ENCODE results near the gene ZSCAN1.
A peak's percentile ranks its signal among the peaks of the same experiment; 100 is the strongest.
"Not testable (repeated sequence)": the region's sequence is repeated elsewhere in the genome, so short reads cannot be mapped to it uniquely, and the experiment has no call there.

The ZSCAN1 gene, protein sequence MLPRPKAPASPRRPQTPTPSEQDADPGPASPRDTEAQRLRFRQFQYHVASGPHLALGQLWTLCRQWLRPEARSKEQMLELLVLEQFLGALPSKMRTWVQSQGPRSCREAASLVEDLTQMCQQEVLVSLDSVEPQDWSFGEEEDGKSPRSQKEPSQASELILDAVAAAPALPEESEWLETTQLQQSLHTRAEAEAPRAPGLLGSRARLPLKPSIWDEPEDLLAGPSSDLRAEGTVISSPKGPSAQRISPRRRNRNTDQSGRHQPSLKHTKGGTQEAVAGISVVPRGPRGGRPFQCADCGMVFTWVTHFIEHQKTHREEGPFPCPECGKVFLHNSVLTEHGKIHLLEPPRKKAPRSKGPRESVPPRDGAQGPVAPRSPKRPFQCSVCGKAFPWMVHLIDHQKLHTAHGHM

DNA sequence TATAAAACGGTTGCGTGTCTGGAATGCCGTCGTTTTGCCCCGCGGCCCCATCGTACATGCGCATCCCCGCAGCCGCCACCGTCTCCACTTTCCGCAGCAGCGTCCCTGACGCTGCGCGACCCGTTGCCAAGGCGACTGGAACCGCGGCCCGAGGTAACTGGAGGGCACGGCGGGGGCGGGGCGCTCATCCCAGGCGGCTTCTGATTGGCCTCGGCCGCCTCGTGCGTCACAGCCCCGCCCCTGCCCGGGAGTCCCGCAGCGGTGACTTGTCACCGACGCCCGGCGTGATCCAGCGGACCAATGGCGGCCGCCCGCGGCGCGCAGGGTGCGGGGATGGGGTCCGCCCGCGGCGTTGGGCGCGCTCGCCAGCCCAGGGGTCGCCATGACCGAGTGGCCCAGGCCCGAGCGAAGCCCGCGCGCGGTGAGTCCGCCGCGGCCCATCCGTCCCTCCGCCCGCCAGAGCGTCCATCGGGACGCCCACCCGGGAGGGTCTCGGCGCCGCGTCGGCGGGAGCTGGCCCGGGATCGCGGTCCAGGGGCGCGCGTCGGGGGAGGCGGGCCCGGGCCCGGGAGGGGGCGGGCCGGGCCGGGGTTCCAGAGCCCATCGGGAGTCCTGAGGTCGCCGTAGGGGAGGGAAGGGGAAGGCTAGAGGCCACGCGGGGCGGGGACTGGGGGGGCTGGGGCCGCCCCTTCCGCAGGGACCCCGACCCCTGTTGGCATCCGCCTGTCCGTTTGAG is at the start of gene ZSCAN1:
ZSCAN1 (plus strand) TSS at position 285 of the 736 bp plus-strand sequence. CDS start 3,812 bp downstream, outside the sequence.
- no peak for ATAC-seq
- Mint-ChIP-seq H3K9me3 (peaks cover 36% of the 10 kb centered on the region), H3K27ac (no peak within 1 kb of the TSS), H3K36me3 (ENCODE audit: low read depth) (peaks cover 26% of the 10 kb centered on the region), H3K4me3 (no peak within 1 kb of the TSS), H3K27me3 (peaks cover 26% of the 10 kb centered on the region), H3K4me1 (no peaks in the 10 kb centered on the region)
- peak; percentile 16 for DNase-seq

DNA sequence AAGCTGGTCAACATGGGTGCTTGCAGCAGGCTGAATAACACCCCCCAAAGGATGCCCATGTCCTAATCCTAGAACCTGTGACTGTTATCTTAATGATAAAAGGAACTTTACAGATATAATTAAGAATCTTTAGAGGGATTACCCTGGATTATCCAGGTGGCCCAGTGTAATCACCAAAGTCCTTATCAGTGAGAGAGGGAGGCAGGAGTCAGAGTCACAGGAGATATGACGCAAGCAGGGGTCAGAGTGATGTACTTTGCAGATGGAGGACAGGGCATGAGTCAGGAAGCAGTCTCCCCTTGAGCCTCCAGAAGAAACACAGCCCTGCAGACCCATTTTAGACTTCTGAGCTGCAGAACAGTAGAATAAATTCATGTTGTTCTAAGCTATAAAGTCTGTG is 41.0 kb upstream of the ZSCAN1 start:
- H3K27me3 Mint-ChIP-seq, result no peaks in the 10 kb centered on the region
- no peaks in the 10 kb centered on the region for H3K4me1 Mint-ChIP-seq
- H3K36me3 Mint-ChIP-seq (ENCODE audit: low read depth), result peaks cover 84% of the 10 kb centered on the region
- H3K27ac Mint-ChIP-seq, result no peak overlapping the region
- peaks cover 56% of the 10 kb centered on the region for H3K9me3 Mint-ChIP-seq
- ATAC-seq (no peak), DNase-seq (no peak)
- H3K4me3 Mint-ChIP-seq, result no peak overlapping the region

DNA sequence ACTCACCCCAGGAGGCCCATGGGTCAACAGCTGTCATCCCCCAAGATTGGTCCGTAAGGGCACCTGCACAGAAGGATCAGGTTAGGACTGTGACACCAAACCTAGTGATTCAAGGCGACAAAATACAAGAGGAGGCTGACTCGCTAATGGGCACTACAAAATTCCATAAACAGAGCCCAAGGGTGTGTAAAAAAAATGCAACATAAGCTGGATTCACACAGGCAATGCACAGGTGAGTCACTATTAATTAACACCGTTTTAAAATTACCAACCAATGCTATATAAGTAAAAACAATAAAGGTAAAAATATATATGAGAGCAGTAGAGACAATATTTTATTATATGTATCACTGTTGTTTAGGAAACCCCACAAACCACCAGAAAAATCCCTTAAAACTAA is 33.1 kb upstream of the ZSCAN1 start:
- Mint-ChIP-seq H3K4me1 (peaks cover 36% of the 10 kb centered on the region), H3K27me3 (no peaks in the 10 kb centered on the region), H3K27ac (no peak overlapping the region), H3K9me3 (peaks cover 65% of the 10 kb centered on the region), H3K4me3 (no peak overlapping the region), H3K36me3 (ENCODE audit: low read depth) (peaks cover 92% of the 10 kb centered on the region)
- DNase-seq (no peak), ATAC-seq (no peak)

DNA sequence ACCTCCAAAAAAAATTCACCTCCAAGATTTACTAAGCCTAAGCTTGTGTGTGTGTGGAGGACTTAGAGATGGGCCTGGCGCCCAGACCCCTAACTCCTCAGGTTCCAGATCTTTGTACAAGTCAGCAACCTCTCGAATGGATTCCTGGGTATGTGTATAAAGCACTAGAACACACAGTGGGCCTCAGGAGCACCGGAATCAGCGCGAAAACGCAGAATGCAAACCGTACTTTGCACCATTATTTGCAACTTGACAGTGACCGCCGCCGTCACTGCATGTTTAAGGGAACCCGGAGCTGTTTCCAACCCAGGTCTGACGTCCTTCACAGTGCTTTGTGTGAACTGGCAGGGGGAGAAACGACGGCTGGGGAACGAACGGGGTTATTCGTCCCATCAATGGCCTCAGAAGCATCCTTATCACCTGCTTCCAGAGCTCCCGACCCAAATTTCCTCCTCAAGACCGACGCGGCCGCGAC is 31.9 kb upstream of the ZSCAN1 start:
- peaks cover 36% of the 10 kb centered on the region for H3K4me1 Mint-ChIP-seq
- peak overlapping the region; percentile 82 for H3K4me3 Mint-ChIP-seq
- H3K27ac Mint-ChIP-seq, result peak overlapping the region; percentile 79
- peaks cover 70% of the 10 kb centered on the region for H3K9me3 Mint-ChIP-seq
- DNase-seq (peak; percentile 12), ATAC-seq (peak; percentile 17)
- H3K27me3 Mint-ChIP-seq, result no peaks in the 10 kb centered on the region
- H3K36me3 Mint-ChIP-seq (ENCODE audit: low read depth), result peaks cover 92% of the 10 kb centered on the region

DNA sequence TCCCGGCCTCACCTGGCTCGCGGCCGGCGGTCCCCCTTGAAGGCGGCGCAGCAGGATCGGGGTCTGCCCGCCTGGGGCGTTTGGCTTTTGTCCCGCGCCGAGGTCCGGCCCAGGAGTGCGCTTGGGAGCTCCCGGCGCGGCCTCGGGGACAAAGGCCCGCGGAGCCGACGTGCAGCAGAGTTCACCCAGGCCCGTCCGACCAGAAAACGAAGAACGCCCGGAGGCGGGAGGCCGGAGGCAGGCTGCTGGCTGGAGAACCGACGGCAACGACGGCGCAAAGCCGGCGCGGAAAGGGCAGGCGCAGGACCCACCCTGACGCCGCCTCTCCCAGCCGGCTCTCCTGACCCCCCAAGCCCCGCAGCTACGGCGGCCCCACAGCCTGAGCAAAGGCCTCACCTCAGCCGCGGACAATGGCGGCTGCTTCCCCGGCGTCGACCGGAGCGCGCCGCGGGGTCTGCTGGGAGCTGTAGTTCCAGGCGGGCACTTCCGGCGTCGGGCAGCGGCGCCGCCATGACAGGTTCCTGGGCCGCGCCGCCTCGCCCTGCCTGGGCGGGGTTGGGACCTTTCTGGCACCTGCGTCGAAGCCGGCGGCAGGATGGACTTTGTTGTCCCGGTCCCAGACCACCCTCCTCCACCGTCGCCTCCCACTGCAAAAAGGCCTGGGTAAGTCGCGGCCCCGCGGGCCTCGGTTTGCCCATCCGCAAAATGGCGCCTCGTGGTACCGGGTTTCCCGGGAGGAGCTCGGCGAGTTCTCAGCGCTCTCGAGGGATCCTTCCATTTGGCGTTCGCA is 31.2 kb upstream of the ZSCAN1 start, which contains the start of gene ZNF606:
ZNF606 (minus strand) TSS at position 437 of the 790 bp plus-strand sequence. CDS start 1,501 bp downstream, outside the sequence.
- H3K27me3 Mint-ChIP-seq, result no peaks in the 10 kb centered on the region
- peaks cover 70% of the 10 kb centered on the region for H3K9me3 Mint-ChIP-seq
- peak within 1 kb of the TSS; percentile 86 for H3K27ac Mint-ChIP-seq
- peak within 1 kb of the TSS; percentile 82 for H3K4me3 Mint-ChIP-seq
- H3K36me3 Mint-ChIP-seq (ENCODE audit: low read depth), result peaks cover 91% of the 10 kb centered on the region
- ATAC-seq (peak; percentile 97), DNase-seq (peak; percentile 83)
- peaks cover 36% of the 10 kb centered on the region for H3K4me1 Mint-ChIP-seq

DNA sequence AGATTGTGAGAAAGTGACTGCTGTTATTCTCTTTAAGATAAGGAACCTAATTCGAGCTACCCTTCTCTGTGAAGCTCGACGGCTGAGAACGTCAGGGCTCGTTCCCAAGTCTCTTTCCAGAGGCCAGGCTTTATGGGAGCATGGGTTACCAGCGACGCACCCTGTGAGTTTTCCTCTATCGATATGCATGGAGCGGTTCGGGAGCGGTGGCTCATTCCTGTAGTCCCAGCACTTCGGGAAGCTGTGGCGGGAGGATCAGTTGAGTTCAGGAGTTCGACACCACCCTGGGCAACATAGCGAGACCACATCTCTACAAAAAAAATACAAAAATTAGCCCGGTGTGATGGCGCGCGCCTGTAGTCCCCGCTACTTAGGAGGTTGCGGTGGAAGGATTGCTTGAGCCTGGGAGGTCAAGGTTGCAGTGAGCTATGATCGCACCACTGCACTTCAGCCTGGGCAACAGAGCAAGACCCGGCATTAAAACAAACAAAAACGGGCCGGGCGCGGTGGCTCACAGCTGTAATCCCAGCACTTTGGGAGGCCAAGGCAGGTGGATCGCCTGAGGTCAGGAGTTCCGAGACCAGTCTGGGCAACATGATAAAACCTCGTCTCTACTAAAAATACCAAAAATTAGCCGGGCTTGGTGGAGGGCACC is 30.5 kb upstream of the ZSCAN1 start:
- Mint-ChIP-seq H3K27ac (peak overlapping the region; percentile 86), H3K36me3 (ENCODE audit: low read depth) (peaks cover 88% of the 10 kb centered on the region), H3K4me3 (peak overlapping the region; percentile 82), H3K4me1 (peaks cover 36% of the 10 kb centered on the region), H3K27me3 (no peaks in the 10 kb centered on the region), H3K9me3 (peaks cover 69% of the 10 kb centered on the region)
- ATAC-seq, result no peak
- DNase-seq, result no peak

DNA sequence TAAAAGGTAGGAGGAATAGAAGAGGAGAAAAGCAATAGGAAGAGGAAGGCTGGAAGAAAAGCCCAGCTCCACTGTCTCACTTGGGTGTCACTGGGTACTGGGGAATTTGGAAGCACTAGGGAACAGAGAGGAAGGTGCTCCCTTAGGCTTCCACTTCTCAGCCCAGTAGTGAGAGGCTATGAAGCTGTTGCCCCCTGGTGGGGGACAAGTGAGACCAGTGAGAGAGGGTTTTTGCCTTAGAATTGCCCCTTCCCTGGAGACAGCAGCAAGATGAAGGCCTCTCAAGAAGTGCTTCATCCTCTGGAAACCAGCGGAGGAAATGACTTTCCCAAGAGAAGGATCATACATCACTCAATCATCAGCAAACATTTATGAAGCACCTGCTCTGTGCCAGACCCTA is 26.5 kb upstream of the ZSCAN1 start:
- no peaks in the 10 kb centered on the region for H3K27me3 Mint-ChIP-seq
- ATAC-seq, result no peak
- H3K4me3 Mint-ChIP-seq, result no peak overlapping the region
- H3K27ac Mint-ChIP-seq, result no peak overlapping the region
- DNase-seq, result no peak
- H3K36me3 Mint-ChIP-seq (ENCODE audit: low read depth), result peaks cover 67% of the 10 kb centered on the region
- peaks cover 23% of the 10 kb centered on the region for H3K4me1 Mint-ChIP-seq
- H3K9me3 Mint-ChIP-seq, result peaks cover 64% of the 10 kb centered on the region

DNA sequence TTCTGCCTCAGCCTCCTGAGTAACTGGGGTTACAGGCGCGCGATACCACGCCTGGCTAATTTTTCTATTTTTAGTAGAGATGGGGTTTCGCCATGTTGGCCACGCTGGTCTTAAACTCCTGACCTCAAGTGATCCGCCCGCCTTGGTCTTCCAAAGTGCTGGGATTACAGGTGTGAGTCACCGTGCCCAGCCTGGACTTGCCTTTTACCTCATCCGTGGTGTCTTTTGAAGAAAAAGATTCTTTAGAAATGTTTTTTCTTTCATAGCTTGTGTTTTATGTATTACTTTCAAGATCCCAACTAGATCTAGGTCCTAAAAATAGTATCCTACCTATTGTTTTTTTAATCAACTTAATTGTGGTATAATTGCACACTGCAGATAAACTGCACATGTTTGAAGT is 24.9 kb upstream of the ZSCAN1 start:
- not testable (repeated sequence) for ATAC-seq, H3K27ac Mint-ChIP-seq, H3K27me3 Mint-ChIP-seq, DNase-seq
- peaks cover 71% of the 10 kb centered on the region for H3K9me3 Mint-ChIP-seq
- peak overlapping the region; percentile 46 for H3K4me3 Mint-ChIP-seq
- H3K4me1 Mint-ChIP-seq, result peaks cover 13% of the 10 kb centered on the region
- H3K36me3 Mint-ChIP-seq (ENCODE audit: low read depth), result peaks cover 55% of the 10 kb centered on the region

DNA sequence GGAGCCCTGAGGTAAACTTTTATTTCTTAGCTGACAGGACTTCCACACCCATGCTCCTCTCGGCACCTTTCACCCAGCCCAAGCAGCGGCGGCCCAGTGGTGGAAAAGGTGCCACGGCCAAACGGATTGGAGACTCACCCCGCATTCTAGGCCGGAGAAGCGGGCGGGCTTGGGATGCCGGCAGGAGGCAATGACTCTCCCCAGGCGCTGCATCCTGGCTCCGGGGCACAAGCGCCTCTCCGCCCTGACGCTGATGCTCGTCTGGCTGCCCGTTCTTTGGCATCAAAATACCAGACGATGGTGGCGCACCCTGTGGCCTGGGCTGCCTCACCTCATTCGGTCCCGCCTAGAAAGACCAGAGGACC is 24.5 kb upstream of the ZSCAN1 start:
- ATAC-seq (no peak), DNase-seq (no peak)
- peak overlapping the region; percentile 46 for H3K4me3 Mint-ChIP-seq
- H3K27me3 Mint-ChIP-seq, result no peaks in the 10 kb centered on the region
- H3K36me3 Mint-ChIP-seq (ENCODE audit: low read depth), result peaks cover 51% of the 10 kb centered on the region
- H3K4me1 Mint-ChIP-seq, result peaks cover 9% of the 10 kb centered on the region
- H3K27ac Mint-ChIP-seq, result no peak overlapping the region
- H3K9me3 Mint-ChIP-seq, result peaks cover 67% of the 10 kb centered on the region

DNA sequence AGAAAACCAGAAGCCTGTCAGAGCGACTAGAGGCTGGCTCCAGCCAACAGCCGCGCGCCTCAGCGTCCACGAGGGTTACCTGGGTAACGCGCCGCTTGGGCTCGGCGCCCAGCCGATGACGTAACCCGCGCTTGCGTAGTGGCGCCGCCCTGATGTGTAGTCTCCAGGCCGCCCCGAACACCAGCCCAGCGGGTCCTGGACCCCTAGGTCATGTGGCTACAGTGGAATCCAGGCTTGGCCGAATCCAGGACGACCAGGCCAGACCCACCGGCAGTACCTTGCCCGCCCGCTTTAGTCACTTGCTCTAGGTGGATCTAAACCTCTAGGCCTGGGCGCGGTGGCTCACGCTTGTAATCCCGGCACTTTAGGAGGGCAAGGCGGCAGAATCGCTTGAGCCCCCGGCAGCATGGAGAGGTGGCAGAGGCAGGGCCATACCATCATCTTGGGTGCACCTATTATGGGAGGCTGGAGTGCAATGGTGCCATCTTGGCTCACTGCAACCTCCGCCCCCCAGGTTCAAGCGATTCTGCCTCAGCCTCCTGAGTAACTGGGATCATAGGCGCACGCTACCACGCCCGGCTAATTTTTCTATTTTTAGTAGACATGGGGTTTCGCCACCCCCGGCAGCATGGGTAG is 24.0 kb upstream of the ZSCAN1 start:
- ATAC-seq (peak; percentile 57), DNase-seq (peak; percentile 59)
- Mint-ChIP-seq H3K4me1 (peaks cover 4% of the 10 kb centered on the region), H3K9me3 (peaks cover 63% of the 10 kb centered on the region), H3K4me3 (peak overlapping the region; percentile 46), H3K27me3 (no peaks in the 10 kb centered on the region), H3K36me3 (ENCODE audit: low read depth) (peaks cover 49% of the 10 kb centered on the region), H3K27ac (no peak overlapping the region)

DNA sequence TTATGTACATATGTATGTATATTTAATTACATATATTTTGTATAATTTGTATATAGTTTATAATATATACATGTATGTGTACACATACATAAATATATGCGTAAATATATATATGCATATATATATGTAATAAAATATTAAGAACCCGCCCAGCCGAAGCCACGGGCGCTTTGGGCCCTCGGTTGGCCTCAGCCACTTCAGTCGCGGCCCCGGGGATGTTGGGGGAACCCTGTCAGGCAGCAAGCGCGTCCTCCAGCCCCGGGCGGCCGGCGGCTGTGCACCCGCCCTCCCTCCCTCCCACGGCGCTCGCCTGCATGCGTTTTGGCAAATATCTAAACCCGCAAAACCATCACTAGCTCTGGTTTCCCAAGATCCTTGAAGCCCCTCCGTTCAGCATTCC is 23.3 kb upstream of the ZSCAN1 start:
- peak overlapping the region; percentile 18 for H3K4me3 Mint-ChIP-seq
- H3K27me3 Mint-ChIP-seq, result no peaks in the 10 kb centered on the region
- H3K4me1 Mint-ChIP-seq, result peaks cover 4% of the 10 kb centered on the region
- H3K9me3 Mint-ChIP-seq, result peaks cover 60% of the 10 kb centered on the region
- DNase-seq (no peak), ATAC-seq (no peak)
- H3K27ac Mint-ChIP-seq, result no peak overlapping the region
- H3K36me3 Mint-ChIP-seq (ENCODE audit: low read depth), result peaks cover 45% of the 10 kb centered on the region

DNA sequence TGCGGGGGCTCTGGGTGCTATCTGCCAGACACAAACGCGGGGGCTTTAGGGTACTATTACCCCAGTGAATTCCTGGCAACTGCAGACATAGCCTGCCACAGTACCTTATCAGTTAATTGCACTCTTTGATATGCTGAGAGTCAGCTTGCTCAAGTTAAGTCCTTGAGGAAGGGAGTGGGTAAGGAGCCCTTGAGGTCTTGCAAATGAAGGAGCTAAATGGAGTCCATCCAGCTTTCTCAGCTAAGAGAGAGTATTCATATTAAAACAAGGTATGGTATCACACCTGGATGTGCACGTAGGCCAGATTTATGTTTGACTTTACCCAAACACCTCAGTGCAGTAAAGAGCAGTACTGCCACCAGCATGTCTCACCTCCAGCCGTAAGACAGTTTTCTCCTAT is 19.7 kb upstream of the ZSCAN1 start:
- Mint-ChIP-seq H3K4me1 (peaks cover under 1% of the 10 kb centered on the region), H3K4me3 (no peak overlapping the region), H3K27me3 (peaks cover 4% of the 10 kb centered on the region), H3K36me3 (ENCODE audit: low read depth) (peaks cover 17% of the 10 kb centered on the region), H3K27ac (no peak overlapping the region), H3K9me3 (peaks cover 49% of the 10 kb centered on the region)
- ATAC-seq (no peak), DNase-seq (no peak)

DNA sequence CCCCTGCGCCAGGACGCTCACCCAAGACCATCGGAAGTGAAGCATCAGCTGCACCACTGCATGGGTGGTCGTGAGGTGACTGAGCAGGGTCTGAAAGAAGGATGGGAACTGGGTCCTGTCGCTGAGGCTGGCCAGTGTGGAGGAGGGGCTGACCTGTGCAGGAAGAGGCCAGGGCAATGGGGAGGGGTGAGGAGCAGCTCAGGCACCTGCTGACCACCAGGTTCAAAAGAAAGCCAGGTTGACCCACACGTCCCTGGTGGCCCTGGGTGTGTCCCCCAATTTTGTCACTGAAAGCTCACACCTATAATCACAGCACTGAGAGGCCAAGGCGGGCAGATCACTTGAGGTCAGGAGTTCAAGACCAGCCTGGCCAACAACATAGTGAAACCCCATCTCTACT is 13.7 kb upstream of the ZSCAN1 start:
- DNase-seq, result no peak
- H3K9me3 Mint-ChIP-seq, result peaks cover 42% of the 10 kb centered on the region
- no peak for ATAC-seq
- H3K27me3 Mint-ChIP-seq, result peaks cover 4% of the 10 kb centered on the region
- H3K4me3 Mint-ChIP-seq, result no peak overlapping the region
- no peaks in the 10 kb centered on the region for H3K4me1 Mint-ChIP-seq
- no peak overlapping the region for H3K27ac Mint-ChIP-seq
- no peaks in the 10 kb centered on the region for H3K36me3 Mint-ChIP-seq (ENCODE audit: low read depth)
